Mucosa of rectum (tissue), 2 donors: Measurements from ENCODE around the gene PROCA1.
A peak's percentile ranks its signal among the peaks of the same experiment; 100 is the strongest.
"Not testable (repeated sequence)": the region's sequence is repeated elsewhere in the genome, so short reads cannot be mapped to it uniquely, and the experiment has no call there.

Source experiments
- H3K27ac ChIP-seq, 2 donors: one replicate each; pipeline ENCODE4 v1.7.0; 2013; ENCODE audit warnings: inconsistent platforms in 2 of 2, low read depth in 2 of 2, low read length in 2 of 2
- H3K27me3 ChIP-seq, 2 donors: one replicate each; pipeline ENCODE4 v1.7.0; 2013; ENCODE audit warnings: low read length in 2 of 2; ENCODE audit not compliant: control insufficient read depth in 2 of 2, insufficient read depth in 2 of 2
- H3K36me3 ChIP-seq, 2 donors: one replicate each; pipeline ENCODE4 v1.7.0; 2013; ENCODE audit warnings: low read length in 2 of 2; ENCODE audit not compliant: control insufficient read depth in 2 of 2, insufficient read depth in 2 of 2
- H3K4me1 ChIP-seq, 2 donors: one replicate each; pipeline ENCODE4 v1.7.0; 2013; ENCODE audit warnings: low read length in 2 of 2, mild to moderate bottlenecking in 1 of 2; ENCODE audit not compliant: control insufficient read depth in 2 of 2, insufficient read depth in 2 of 2
- H3K4me3 ChIP-seq, 2 donors: one replicate each; pipeline ENCODE4 v1.7.0; 2013; ENCODE audit warnings: low read length in 2 of 2
- H3K9ac ChIP-seq, 2 donors: one replicate each; pipeline ENCODE4 v1.7.0; 2013; ENCODE audit warnings: low read length in 2 of 2, low read depth in 1 of 2, mild to moderate bottlenecking in 1 of 2
- H3K9me3 ChIP-seq, 2 donors: one replicate each; pipeline ENCODE4 v1.7.0; 2013; ENCODE audit warnings: low read length in 2 of 2; ENCODE audit not compliant: control insufficient read depth in 2 of 2
- donor health status: healthy.
- donor health status: Normal muscosa, but diverticular disease.

The PROCA1 gene

DNA sequence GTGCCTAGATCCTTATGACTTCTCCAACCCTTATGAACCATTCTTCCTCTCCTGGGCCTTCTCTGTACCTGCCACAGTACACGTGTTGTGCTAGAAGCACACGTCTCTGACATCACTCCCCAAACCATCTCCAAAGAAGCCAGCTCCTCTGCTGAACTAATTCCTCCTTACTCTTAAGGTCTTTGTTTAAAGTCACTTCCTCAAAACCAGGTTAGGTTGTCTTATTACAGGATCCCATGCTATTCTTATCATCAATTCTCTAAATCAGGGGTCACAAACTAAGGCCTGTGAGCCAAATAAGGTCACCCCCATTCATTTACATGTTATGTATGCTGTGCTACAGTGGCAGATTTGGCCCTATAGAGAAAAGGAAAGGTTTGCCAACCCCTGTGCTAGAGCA, 45.7 kb downstream of the PROCA1 start:
- no peaks in the 10 kb centered on the region for H3K27me3 ChIP-seq
- peaks cover 9 to 18% of the 10 kb centered on the region in 2 donors for H3K36me3 ChIP-seq
- peaks cover 11 to 13% of the 10 kb centered on the region in 2 donors for H3K4me1 ChIP-seq
- H3K9me3 ChIP-seq: no peaks in the 10 kb centered on the region
- H3K27ac ChIP-seq: no peak overlapping the region
- H3K9ac ChIP-seq: no peak overlapping the region
- no peak overlapping the region for H3K4me3 ChIP-seq

DNA sequence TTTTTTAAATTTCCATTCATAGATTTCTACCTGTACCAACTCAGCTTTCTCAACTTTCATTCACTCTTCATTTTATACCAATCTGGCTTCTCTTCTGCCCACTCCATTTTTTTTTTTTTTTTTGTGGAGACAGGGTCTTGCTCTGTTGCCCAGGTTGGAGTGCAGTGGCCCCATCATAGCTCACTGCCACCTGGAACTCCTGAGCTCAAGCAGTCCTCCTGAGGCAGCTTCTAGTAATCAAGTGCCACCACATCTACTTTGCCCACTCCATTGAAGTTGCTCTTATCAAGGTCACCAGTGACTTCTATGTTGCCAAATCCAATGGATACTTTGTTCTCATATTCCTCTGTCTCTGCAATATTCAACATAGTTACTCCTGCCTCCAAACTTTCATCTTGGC, 48.0 kb downstream of the PROCA1 start:
- H3K4me1 ChIP-seq: peaks cover 15 to 16% of the 10 kb centered on the region in 2 donors
- H3K9ac ChIP-seq: no peak overlapping the region
- H3K9me3 ChIP-seq: no peaks in the 10 kb centered on the region
- no peak overlapping the region for H3K4me3 ChIP-seq
- no peaks in the 10 kb centered on the region for H3K27me3 ChIP-seq
- H3K36me3 ChIP-seq: peaks cover 6 to 13% of the 10 kb centered on the region in 2 donors
- no peak overlapping the region for H3K27ac ChIP-seq

- Histone ChIP-seq H3K4me1 (peaks cover 15 to 16% of the 10 kb centered on the region in 2 donors), H3K27me3 (no peaks in the 10 kb centered on the region), H3K4me3 (peak overlapping the region; percentile 91 to 99), H3K9me3 (no peaks in the 10 kb centered on the region), H3K9ac (peak overlapping the region; percentile 92 to 98), H3K36me3 (peaks cover 8 to 11% of the 10 kb centered on the region in 2 donors), H3K27ac (peak overlapping the region; percentile 94 to 96)
Measured at GRCh38 chr17:28662527-28662829, 49.2 kb downstream of the PROCA1 start.

- Histone ChIP-seq H3K4me1 (peaks cover 15 to 16% of the 10 kb centered on the region in 2 donors), H3K36me3 (peaks cover 10 to 11% of the 10 kb centered on the region in 2 donors), H3K4me3 (peak within 1 kb of the TSS; percentile 91 to 99), H3K27ac (peak within 1 kb of the TSS; percentile 94 to 96), H3K9me3 (no peaks in the 10 kb centered on the region), H3K9ac (peak within 1 kb of the TSS; percentile 92 to 98), H3K27me3 (no peaks in the 10 kb centered on the region)
Measured at GRCh38 chr17:28661635-28662526, 49.8 kb downstream of the PROCA1 start, which contains the start of the genes SDF2 and SUPT6H. Gene SDF2 (minus strand): TSS chr17:28661906. CDS start chr17:28661876, 30 bp downstream. Gene SUPT6H (plus strand): TSS chr17:28662205. CDS start chr17:28673402, 11,197 bp downstream.

DNA sequence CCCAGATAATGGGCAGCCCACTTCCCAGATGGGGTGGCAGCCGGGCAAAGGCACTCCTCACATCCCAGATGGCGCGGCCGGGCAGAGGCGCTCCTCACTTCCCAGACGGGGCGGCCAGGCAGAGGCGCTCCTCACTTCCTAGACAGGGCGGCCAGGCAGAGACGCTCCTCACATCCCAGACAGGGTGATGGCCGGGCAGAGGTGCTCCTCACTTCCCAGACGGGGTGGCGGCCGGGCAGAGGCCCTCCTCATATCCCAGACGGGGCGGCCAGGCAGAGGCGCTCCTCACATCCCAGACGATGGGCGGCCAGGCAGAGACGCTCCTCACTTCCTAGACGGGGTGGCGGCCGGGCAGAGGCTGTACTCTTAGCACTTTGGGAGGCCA, 52.2 kb downstream of the PROCA1 start:
- H3K9ac ChIP-seq, H3K4me3 ChIP-seq, H3K9me3 ChIP-seq, H3K27ac ChIP-seq, H3K27me3 ChIP-seq: not testable (repeated sequence)
- Histone ChIP-seq H3K36me3 (peaks cover 8 to 17% of the 10 kb centered on the region in 2 donors), H3K4me1 (peaks cover 15 to 16% of the 10 kb centered on the region in 2 donors)

DNA sequence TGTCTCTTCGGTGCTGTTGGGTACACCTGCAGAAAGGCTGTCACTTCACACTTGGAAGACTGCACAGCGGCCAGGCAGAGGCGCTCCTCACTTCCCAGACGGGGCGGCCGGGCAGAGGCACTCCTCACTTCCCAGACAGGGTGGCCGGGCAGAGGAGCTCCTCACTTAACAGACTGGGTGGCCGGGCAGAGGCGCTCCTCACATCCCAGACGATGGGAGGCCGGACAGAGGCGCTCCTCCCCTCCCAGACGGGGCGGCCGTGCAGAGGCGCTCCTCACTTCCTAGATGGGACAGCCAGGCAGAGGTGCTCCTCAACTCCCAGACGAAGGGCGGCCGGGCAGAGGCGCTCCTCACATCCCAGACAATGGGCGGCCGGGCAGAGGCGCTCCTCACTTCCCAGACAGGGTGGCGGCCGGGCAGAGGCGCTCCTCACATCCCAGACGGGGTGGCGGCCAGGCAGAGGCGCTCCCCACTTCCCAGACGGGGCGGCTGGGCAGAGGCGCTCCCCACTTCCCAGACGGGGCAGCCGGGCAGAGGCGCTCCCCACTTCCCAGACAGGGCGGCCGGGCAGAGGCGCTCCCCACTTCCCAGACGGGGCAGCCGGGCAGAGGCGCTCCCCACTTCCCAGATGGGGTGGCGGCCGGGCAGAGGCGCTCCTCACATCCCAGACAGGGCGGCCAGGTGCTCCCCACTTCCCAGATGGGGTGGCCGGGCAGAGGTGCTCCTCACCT, 52.8 kb downstream of the PROCA1 start:
- not testable (repeated sequence) for H3K9ac ChIP-seq, H3K4me3 ChIP-seq, H3K9me3 ChIP-seq, H3K27me3 ChIP-seq, H3K27ac ChIP-seq
- H3K4me1 ChIP-seq: peaks cover 15 to 16% of the 10 kb centered on the region in 2 donors
- peaks cover 8 to 17% of the 10 kb centered on the region in 2 donors for H3K36me3 ChIP-seq

GRCh38 chr17:28658342-28658741, 53.3 kb downstream of the PROCA1 start:
- H3K4me3 ChIP-seq, H3K27ac ChIP-seq, H3K9me3 ChIP-seq, H3K9ac ChIP-seq, H3K27me3 ChIP-seq: not testable (repeated sequence)
- H3K36me3 ChIP-seq: peaks cover 8 to 17% of the 10 kb centered on the region in 2 donors
- peaks cover 12 to 13% of the 10 kb centered on the region in 2 donors for H3K4me1 ChIP-seq

- Histone ChIP-seq H3K9me3 (no peaks in the 10 kb centered on the region), H3K27ac (no peak overlapping the region), H3K36me3 (peaks cover 8 to 17% of the 10 kb centered on the region in 2 donors), H3K9ac (no peak overlapping the region), H3K4me3 (no peak overlapping the region), H3K4me1 (peaks cover 6 to 7% of the 10 kb centered on the region in 2 donors), H3K27me3 (no peaks in the 10 kb centered on the region)
Measured at GRCh38 chr17:28657756-28658155, 53.9 kb downstream of the PROCA1 start.

GRCh38 chr17:28655160-28655559, 56.5 kb downstream of the PROCA1 start:
- Histone ChIP-seq H3K9me3 (no peaks in the 10 kb centered on the region), H3K9ac (no peak overlapping the region), H3K4me3 (no peak overlapping the region), H3K27me3 (no peaks in the 10 kb centered on the region), H3K4me1 (no peaks in the 10 kb centered on the region), H3K27ac (no peak overlapping the region), H3K36me3 (peaks cover 19 to 31% of the 10 kb centered on the region in 2 donors)
